Measurements from ENCODE around the gene SAMD11. TPM values are rescaled to one million over a fixed set of nuclear protein-coding genes. Genes with fewer than 3 reads are reported as not detected.
"Not testable (repeated sequence)": the region's sequence is repeated elsewhere in the genome, so short reads cannot be mapped to it uniquely, and the experiment has no call there.

The SAMD11 gene
- polyA plus RNA-seq, 1 of the 3 experiments (the other 2 are of a cell fraction): 2.1 TPM

GRCh38 chr1:890234-890633 is 33.5 kb upstream of the SAMD11 start:
- H3K4me3 ChIP-seq (ENCODE audit: low read depth in 2 of 2, low read length in 1 of 2); H3K4me1 ChIP-seq (ENCODE audit: control insufficient read depth in 1 of 2, insufficient read depth in 2 of 2, low read depth in 1 of 2, low read length in 1 of 2); H3K79me2 ChIP-seq (ENCODE audit: insufficient read depth); H3F3A ChIP-seq (replicated peaks; ENCODE audit: insufficient read depth); H3K27ac ChIP-seq (ENCODE audit: low read depth in 2 of 2, low read length in 1 of 2); H3K36me3 ChIP-seq (replicated peaks in 1 of 2; ENCODE audit: control insufficient read depth in 1 of 2, insufficient read depth in 2 of 2, low read length in 1 of 2); CTCF ChIA-PET; H2AFZ ChIP-seq (ENCODE audit: low read depth); DNase-seq; H4K20me1 ChIP-seq (ENCODE audit: insufficient read depth); H3K9ac ChIP-seq; H3K9me3 ChIP-seq; H3K9me2 ChIP-seq; H3K27me3 ChIP-seq (ENCODE audit: insufficient read depth); H3K4me2 ChIP-seq; POLR2A ChIA-PET: not testable (repeated sequence)
- 43% methylated on average over 9 of the region's 9 CpGs for WGBS (ENCODE audit: low lambda C conversion rate)

GRCh38 chr1:890661-891060 is 33.1 kb upstream of the SAMD11 start:
- Histone ChIP-seq H4K20me1 (ENCODE audit: insufficient read depth) (no peaks in the 10 kb centered on the region), H3K36me3 (replicated peaks in 1 of 2; ENCODE audit: control insufficient read depth in 1 of 2, insufficient read depth in 2 of 2, low read length in 1 of 2) (no peaks in the 10 kb centered on the region), H3K4me3 (ENCODE audit: low read depth in 2 of 2, low read length in 1 of 2) (no peak overlapping the region), H3K9me3 (no peaks in the 10 kb centered on the region), H3K4me2 (no peak overlapping the region), H3K4me1 (ENCODE audit: control insufficient read depth in 1 of 2, insufficient read depth in 2 of 2, low read depth in 1 of 2, low read length in 1 of 2) (no peaks in the 10 kb centered on the region), H3K27me3 (ENCODE audit: insufficient read depth) (peaks cover 12% of the 10 kb centered on the region), H3K9me2 (no peaks in the 10 kb centered on the region), H3F3A (replicated peaks; ENCODE audit: insufficient read depth) (no peaks in the 10 kb centered on the region), H3K27ac (ENCODE audit: low read depth in 2 of 2, low read length in 1 of 2) (no peak overlapping the region), H2AFZ (ENCODE audit: low read depth) (no peak overlapping the region), H3K9ac (no peak overlapping the region), H3K79me2 (ENCODE audit: insufficient read depth) (no peaks in the 10 kb centered on the region)
- no peak for TF ChIP-seq USF1 (IDR thresholded peaks at IDR 0.05; ENCODE audit: borderline replicate concordance, low read depth)
- TF ChIP-seq FOSL2 (IDR thresholded peaks at IDR 0.05; ENCODE audit: borderline replicate concordance, low read depth): no peak
- TF ChIP-seq RXRA (IDR thresholded peaks at IDR 0.05; ENCODE audit: borderline replicate concordance, low read depth): no peak
- no peak for TF ChIP-seq CTCF (IDR thresholded peaks at IDR 0.05)
- TF ChIP-seq ZBTB33 (IDR thresholded peaks at IDR 0.05; ENCODE audit: borderline replicate concordance, low read depth): no peak
- no peak for TF ChIP-seq CHD2 (IDR thresholded peaks at IDR 0.05; ENCODE audit: low read length, partially characterized antibody)
- TF ChIP-seq NRF1 (IDR thresholded peaks at IDR 0.05; ENCODE audit: low read depth, low read length): no peak
- TF ChIP-seq RFX5 (IDR thresholded peaks at IDR 0.05; ENCODE audit: low read length): no peak
- TF ChIP-seq ELF1 (IDR thresholded peaks at IDR 0.05): no peak
- TF ChIP-seq TEAD4 (IDR thresholded peaks at IDR 0.05; ENCODE audit: borderline replicate concordance, insufficient read depth): no peak
- TF ChIP-seq JUND (IDR thresholded peaks at IDR 0.05): no peak
- no peak for TF ChIP-seq RCOR1 (IDR thresholded peaks at IDR 0.05; ENCODE audit: low read length)
- no peak for TF ChIP-seq GATA2 (CRISPR knock-in tag; IDR thresholded peaks at IDR 0.05)
- TF ChIP-seq PBX3 (IDR thresholded peaks at IDR 0.05): no peak
- no peak for TF ChIP-seq IRF3 (IDR thresholded peaks at IDR 0.05; ENCODE audit: low read depth, low read length)
- TF ChIP-seq MAX (IDR thresholded peaks at IDR 0.05; ENCODE audit: low read depth): no peak
- TF ChIP-seq NFIC (IDR thresholded peaks at IDR 0.05; ENCODE audit: borderline replicate concordance): no peak
- ChIA-PET CTCF (no interaction called here), POLR2A (no interaction called here)
- no peak for DNase-seq
- 46% methylated on average over 2 of the region's 3 CpGs for WGBS (ENCODE audit: low lambda C conversion rate)
